HG03064 (cell line): ENCODE data around the gene ATP10A.

Experiments used
- ATAC-seq: cut with Tn5 transposase; IDR thresholded peaks from one replicate; pipeline ENCODE4 v1.9.1; 2021; ENCODE audit warnings: low read depth; ENCODE audit not compliant: unreplicated experiment

ATP10A gene

DNA sequence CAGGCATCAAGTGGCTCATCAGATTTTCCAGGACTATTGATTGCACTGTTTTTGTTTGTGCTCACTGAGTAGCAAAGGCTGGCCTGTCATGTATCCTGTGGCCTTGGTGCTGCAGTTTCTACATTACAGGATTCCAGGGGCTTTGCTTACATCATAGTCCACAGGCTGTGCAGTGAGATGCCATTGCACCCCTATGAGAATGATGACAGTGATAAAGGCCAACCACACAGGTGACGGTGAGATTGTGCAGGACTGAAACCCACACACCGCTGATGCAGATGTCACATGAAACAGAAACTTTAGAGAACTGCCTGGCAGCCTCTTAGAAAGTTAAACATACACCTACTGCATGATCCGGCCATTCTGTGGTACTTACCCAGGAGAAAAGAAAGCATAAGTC, 229.3 kb downstream of the ATP10A start:
- no peak for ATAC-seq

- ATAC-seq: no peak
Measured at GRCh38 chr15:25631971-25632370, 231.2 kb downstream of the ATP10A start.
